Measurements from ENCODE around the gene FAM210A.

The FAM210A gene

DNA sequence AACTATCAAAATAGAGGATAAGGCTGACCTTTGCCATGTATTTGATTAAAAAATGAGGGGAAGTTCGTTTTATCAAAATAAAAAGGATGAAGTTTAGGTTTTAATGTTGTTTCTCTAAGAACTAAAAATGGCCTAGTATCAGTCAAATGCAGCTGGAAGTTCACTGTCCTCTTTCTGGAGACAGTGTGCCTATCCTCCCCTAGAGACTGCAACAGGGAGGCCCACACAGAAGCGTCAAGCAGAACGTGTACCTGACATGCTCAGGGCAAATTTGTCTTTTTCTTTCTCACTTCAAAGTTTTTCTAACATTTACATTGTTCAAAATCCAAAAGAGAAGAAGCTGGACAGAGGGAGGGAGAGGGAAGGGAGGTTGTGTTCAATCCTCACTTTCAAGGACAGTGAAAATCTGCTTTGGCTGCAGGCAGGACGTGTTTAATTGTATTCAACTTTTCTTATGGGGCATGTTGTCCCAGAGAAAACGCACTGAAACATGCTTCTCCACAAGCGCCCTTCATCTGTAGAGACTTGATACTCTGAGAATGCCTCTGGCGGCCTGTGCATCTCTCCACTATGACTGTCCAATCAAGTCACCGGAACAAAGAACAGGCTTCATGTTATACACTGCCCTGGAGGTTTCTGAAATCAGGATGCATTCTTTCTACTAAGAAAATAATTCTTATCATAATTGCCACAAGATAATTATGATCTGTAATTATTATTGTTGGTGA lies 65.1 kb downstream of the FAM210A start:
- Histone ChIP-seq H3K4me2 (no peak overlapping the region), H3K4me3 (no peak overlapping the region), H3K9me3 (replicated peaks in 1 of 11) (no peaks in the 10 kb centered on the region), H3K4me1 (0 out of 20 replicates have a peak, but pooled peaks cover 0 to under 1% (median 0%) of the 10 kb centered on the region in 10 experiments), H4K20me1 (peaks cover 0 to 4% (median 0%) of the 10 kb centered on the region in 11 experiments; a peak in 2 of 22 replicates), H3K27ac (no peak overlapping the region), H3K36me3 (peaks cover 26 to 57% (median 37%) of the 10 kb centered on the region in 11 experiments), H3K9ac (no peak overlapping the region), H3K27me3 (no peaks in the 10 kb centered on the region)
- no peak for TF ChIP-seq Cebpa-rat (IDR thresholded peaks at IDR 0.05)

DNA sequence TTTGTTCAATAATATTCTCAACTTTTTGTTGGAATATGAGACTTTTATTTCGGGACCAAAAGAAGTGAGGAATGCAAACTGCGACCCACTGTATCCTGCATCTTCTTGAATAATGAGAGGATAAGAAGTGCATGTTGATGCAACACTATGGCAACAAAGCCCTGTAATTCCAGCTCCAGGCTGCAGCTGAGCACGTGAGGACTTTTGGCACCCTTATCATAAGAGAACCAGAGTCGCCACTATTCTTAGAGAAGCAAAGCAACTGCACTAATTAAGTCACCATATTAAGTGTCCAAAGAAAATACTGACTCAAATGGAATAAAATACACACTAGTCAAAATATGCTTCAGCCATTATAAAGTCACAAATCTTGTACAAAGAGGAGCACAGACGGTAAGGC lies 65.8 kb downstream of the FAM210A start:
- H3K9ac ChIP-seq = no peak overlapping the region
- H4K20me1 ChIP-seq = peaks cover 0 to 4% (median 0%) of the 10 kb centered on the region in 11 experiments; a peak in 2 of 22 replicates
- H3K4me1 ChIP-seq = no peaks in the 10 kb centered on the region
- H3K27me3 ChIP-seq = no peaks in the 10 kb centered on the region
- no peaks in the 10 kb centered on the region for H3K9me3 ChIP-seq (replicated peaks in 1 of 11)
- TF ChIP-seq Cebpa-rat (IDR thresholded peaks at IDR 0.05) = no peak
- no peak overlapping the region for H3K4me3 ChIP-seq
- no peak overlapping the region for H3K4me2 ChIP-seq
- H3K36me3 ChIP-seq = peaks cover 21 to 50% (median 31%) of the 10 kb centered on the region in 11 experiments
- no peak overlapping the region for H3K27ac ChIP-seq

DNA sequence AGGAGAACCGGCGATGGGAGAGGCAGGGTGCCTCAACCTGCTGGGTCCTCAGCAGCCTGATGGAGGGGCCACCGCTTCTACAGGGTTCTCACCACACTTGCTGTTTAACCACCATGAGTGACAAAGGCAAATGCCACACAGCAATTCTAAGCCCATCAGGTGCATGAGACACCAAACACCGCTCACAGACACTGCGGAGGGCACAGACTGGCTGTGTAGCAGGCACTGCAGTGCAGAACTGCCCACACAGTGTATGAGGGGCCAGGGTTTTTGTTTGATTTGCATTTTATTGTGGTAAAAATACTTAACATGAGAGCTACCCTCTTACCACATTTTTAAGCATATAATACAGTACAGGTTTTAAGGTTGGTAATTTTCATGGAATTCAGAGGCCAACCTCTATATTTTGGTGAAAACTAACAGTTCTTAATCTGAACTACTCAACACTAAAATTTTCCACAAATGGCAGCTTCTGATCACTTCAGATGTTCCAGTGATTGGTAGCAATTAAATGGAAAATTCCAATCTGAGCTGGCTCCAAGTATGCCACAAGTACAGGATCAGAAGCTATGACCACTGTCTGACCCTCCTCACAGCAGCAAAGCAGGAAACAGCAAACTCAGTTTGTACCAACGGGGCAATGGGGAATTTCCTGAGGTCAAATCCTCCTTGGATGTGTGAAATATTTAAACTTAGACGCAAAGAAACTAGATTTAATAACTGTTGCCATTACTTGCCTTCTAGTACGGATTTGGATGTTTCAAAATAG lies 67.7 kb downstream of the FAM210A start:
- Histone ChIP-seq H3K27me3 (no peaks in the 10 kb centered on the region), H3K36me3 (peaks cover 5 to 31% (median 14%) of the 10 kb centered on the region in 11 experiments; a peak in 21 of 22 replicates), H3K9me3 (replicated peaks in 1 of 11) (no peaks in the 10 kb centered on the region), H3K27ac (no peak overlapping the region), H3K4me2 (no peak overlapping the region), H4K20me1 (peaks cover 0 to 8% (median 0%) of the 10 kb centered on the region in 11 experiments; a peak in 1 of 22 replicates), H3K9ac (no peak overlapping the region), H3K4me1 (peaks cover 0 to 7% (median 0%) of the 10 kb centered on the region in 10 experiments; a peak in 3 of 20 replicates), H3K4me3 (no peak overlapping the region)
- no peak for TF ChIP-seq Cebpa-rat (IDR thresholded peaks at IDR 0.05)

DNA sequence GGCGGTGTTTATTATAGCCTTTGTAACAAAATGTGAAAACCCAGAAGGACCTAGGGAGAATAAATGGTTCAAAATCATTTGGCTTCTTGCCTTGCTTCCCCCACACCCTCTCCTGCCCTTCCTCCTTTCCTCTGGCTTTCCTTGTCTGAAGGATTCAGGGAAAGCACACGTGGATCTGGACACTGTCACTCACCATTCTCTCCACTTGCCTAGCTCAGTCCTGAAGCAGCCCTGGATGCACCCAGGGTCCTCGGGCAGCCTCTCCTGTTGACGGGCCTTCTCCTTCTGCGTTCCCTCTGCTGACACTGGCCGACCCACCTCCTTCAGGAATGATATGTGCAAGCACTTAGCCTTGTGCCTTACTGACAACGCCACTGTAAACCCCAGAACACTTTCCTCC lies 68.4 kb downstream of the FAM210A start:
- no peak overlapping the region for H3K4me2 ChIP-seq
- peaks cover 0 to 8% (median 0%) of the 10 kb centered on the region in 11 experiments; a peak in 1 of 22 replicates for H4K20me1 ChIP-seq
- H3K4me1 ChIP-seq = peaks cover 0 to 9% (median 0%) of the 10 kb centered on the region in 10 experiments; a peak in 3 of 20 replicates
- no peaks in the 10 kb centered on the region for H3K9me3 ChIP-seq (replicated peaks in 1 of 11)
- TF ChIP-seq Cebpa-rat (IDR thresholded peaks at IDR 0.05) = no peak
- no peak overlapping the region for H3K9ac ChIP-seq
- H3K27ac ChIP-seq = no peak overlapping the region
- H3K27me3 ChIP-seq = no peaks in the 10 kb centered on the region
- H3K36me3 ChIP-seq = peaks cover 0 to 26% (median 10%) of the 10 kb centered on the region in 11 experiments; a peak in 13 of 22 replicates
- H3K4me3 ChIP-seq = no peak overlapping the region

DNA sequence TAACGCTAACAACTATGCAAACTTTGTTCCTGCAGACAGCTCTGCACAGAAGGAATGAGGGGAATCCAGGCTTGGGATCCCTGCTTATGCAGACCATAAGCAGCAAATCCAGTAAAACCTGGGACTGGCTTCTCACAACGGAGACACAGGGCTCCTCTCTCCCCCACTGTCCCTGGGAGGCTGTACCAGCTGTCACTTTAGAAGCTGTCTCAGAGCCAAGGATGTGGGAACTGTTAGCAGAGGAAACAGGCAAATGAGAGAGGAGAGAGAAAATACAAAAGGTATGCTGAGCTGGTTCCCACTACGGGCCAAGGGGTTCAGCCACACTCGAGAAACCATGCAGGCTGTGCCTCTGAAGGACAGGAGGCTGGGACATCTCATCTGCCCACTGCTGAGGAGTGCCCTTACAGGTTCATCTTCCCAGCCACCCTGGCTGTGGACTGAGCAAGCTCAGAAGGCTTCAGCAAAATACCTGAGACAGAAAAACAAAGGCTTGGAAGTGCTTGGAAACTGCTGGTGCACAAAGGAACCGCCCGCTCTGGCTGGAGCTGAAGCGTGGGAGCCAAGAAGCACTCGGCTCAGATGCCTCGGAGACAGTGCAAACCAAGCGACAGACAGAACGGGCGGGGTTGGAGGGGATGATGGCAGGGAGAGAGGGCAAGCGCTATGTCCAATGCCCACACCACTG lies 72.5 kb downstream of the FAM210A start:
- Histone ChIP-seq H3K4me1 (peaks cover 0 to 30% (median 12%) of the 10 kb centered on the region in 10 experiments; a peak in 16 of 20 replicates), H3K4me3 (no peak overlapping the region), H3K4me2 (no peak overlapping the region), H4K20me1 (peaks cover 0 to 8% (median 0%) of the 10 kb centered on the region in 11 experiments; a peak in 2 of 22 replicates), H3K27me3 (no peaks in the 10 kb centered on the region), H3K9me3 (replicated peaks in 1 of 11) (no peaks in the 10 kb centered on the region), H3K27ac (no peak overlapping the region), H3K9ac (no peak overlapping the region), H3K36me3 (no peaks in the 10 kb centered on the region)
- TF ChIP-seq Cebpa-rat (IDR thresholded peaks at IDR 0.05) = no peak

DNA sequence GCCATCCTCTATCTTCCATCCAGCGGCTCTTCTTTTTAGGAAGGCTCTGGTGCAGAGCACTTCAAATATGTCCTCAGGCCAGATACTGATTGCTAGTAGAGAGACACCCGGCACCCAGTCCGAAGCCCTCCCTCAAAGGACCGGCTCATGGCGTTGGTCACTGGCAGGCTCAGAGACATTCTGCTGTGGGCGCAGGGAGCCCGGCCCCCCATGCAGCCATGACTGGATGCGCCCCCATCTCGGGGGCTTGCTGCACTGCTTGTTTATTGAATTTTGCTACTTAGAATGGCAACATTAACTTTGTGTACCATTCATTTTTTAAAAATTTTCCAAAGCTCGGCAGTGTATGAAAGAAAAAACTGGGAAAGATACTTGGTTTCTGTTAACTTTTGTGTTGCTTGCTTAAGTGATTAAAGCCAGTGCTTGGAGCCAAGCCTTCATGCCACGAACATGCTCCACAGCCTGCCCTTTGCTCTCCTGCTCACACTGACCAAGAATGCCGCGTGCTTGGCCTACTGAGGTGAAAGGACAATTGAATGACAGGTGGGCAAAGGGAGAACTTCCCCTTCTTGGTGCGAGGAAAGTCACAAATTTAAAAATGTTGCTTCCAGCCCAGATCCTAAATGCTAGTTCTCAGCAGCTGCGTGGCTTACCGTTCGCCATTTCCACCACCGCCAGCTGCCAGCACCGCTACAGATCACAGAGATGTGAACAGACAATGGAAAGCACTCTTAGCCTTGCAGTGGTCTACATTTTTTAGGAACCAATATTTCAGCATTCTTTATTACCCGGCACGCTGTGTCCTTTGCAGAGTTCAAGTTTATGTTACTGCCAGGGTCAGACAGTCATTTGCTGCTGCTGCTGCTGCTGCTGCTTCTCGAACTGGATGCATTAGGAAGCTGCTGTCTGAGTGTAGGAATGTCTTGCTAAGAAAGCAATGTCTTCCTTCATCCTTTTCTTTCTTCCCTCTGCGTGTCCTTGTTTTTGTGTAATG lies 76.7 kb downstream of the FAM210A start:
- TF ChIP-seq Cebpa-rat (IDR thresholded peaks at IDR 0.05) = no peak
- H3K4me2 ChIP-seq = peak overlapping the region in 9 of 11 experiments; percentile 8 to 69 (median 62); a peak in 16 of 22 replicates
- H3K27ac ChIP-seq = peak overlapping the region in 5 of 11 experiments; percentile 11 to 56 (median 18); a peak in 5 of 22 replicates
- H3K9ac ChIP-seq = peak overlapping the region in 1 of 11 experiments; percentile 24; a peak in 1 of 22 replicates
- H4K20me1 ChIP-seq = peaks cover 0 to 17% (median 0%) of the 10 kb centered on the region in 11 experiments; a peak in 4 of 22 replicates
- no peaks in the 10 kb centered on the region for H3K9me3 ChIP-seq (replicated peaks in 1 of 11)
- H3K36me3 ChIP-seq = peaks cover 10 to 37% (median 31%) of the 10 kb centered on the region in 11 experiments
- no peak overlapping the region for H3K4me3 ChIP-seq
- H3K4me1 ChIP-seq = peaks cover 0 to 54% (median 30%) of the 10 kb centered on the region in 10 experiments; a peak in 16 of 20 replicates
- H3K27me3 ChIP-seq = no peaks in the 10 kb centered on the region

DNA sequence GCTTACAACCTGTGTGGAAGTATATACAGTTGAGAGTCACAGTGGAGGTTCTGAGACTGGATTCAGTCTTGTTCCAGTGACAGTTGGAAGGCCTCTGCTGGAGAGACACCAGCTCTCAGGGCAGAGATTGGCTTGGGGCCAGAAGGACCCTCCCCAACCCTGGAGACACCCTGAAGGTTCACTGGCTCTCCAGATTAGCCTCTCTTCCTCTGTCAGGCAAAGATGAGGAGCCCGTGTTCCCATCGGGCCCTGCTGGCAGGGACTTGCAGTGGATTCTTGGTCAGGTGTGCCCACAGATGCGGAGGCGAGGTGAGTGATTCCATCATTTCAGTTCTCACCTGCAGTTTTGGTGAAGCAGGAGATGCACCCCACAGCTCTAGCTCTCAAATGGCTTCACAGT lies 78.6 kb downstream of the FAM210A start:
- H3K4me2 ChIP-seq = peak overlapping the region in 8 of 11 experiments; percentile 12 to 69 (median 63); a peak in 15 of 22 replicates

More for the DNA sequence above, 78.6 kb downstream of the FAM210A start:
- no peaks in the 10 kb centered on the region for H3K9me3 ChIP-seq (replicated peaks in 1 of 11)
- TF ChIP-seq Cebpa-rat (IDR thresholded peaks at IDR 0.05) = no peak
- peaks cover 0 to 42% (median 30%) of the 10 kb centered on the region in 10 experiments; a peak in 16 of 20 replicates for H3K4me1 ChIP-seq
- H4K20me1 ChIP-seq = peaks cover 0 to 21% (median 0%) of the 10 kb centered on the region in 11 experiments; a peak in 4 of 22 replicates
- peaks cover 12 to 52% (median 36%) of the 10 kb centered on the region in 11 experiments for H3K36me3 ChIP-seq
- H3K4me3 ChIP-seq = no peak overlapping the region
- no peak overlapping the region for H3K9ac ChIP-seq
- peak overlapping the region in 2 of 11 experiments; percentile 42 to 56; a peak in 1 of 22 replicates for H3K27ac ChIP-seq
- H3K27me3 ChIP-seq = no peaks in the 10 kb centered on the region
